GM12878 (cell line): ENCODE data around the gene ANKMY2. TPM values are rescaled to one million over a fixed set of nuclear protein-coding genes. Genes with fewer than 3 reads are reported as not detected.

Experiments
- ATAC-seq: fragments of 200-7000 bp; cut with Tn5 transposase; 3 replicates; pipeline ENCODE4 v1.9.1; 2020; ENCODE audit warnings: mild to moderate bottlenecking, moderate library complexity
- BruUV-seq: library from RNA; stranded (reverse); fragments of 400-500 nt; replicated peaks from 2 replicates; lab custom pipeline; 2021; lab: Mats Ljungman, UMichigan
- CTCF ChIA-PET: fragments of 300-600 bp; sonication (Branson Sonifier 250); formaldehyde crosslinking; extraction: SDS; loops from one replicate; lab custom pipeline; 2021; ENCODE audit warnings: inconsistent platforms; lab: Yijun Ruan, JAX
- POLR2A ChIA-PET: fragments of 350-600 bp; formaldehyde crosslinking; extraction: SDS; loops from one replicate; lab custom pipeline; 2021; ENCODE audit warnings: inconsistent platforms; lab: Charles Lee
- RAD21 ChIA-PET: fragments of 300-600 bp; sonication (Branson Sonifier 250); formaldehyde crosslinking; loops from one replicate; lab custom pipeline; 2023; ENCODE audit warnings: antibody characterized with exemption; ENCODE audit not compliant: unreplicated experiment; lab: Charles Lee
- SMC1A ChIA-PET: fragments of 300-600 bp; sonication (Branson Sonifier 250); formaldehyde crosslinking; loops from one replicate; lab custom pipeline; 2023; ENCODE audit not compliant: unreplicated experiment, uncharacterized antibody; lab: Charles Lee
- DNase-seq: peaks from one replicate; pipeline ENCODE4 v3.0.0-alpha.2; 2011; ENCODE audit warnings: low read depth, low spot score
- FAIRE-seq: peaks from 3 replicates; lab custom pipeline; 2011; peaks lifted over from hg19 to GRCh38; lab: Jason Lieb, UNC
- H2AFZ ChIP-seq: 2 replicates; pipeline ENCODE4 v1.6.0; 2011; ENCODE audit warnings: low read depth, low read length, control low read depth; ENCODE audit not compliant: control insufficient read depth
- H3K27ac ChIP-seq: 2 replicates; pipeline ENCODE4 v1.5.1; 2011; ENCODE audit warnings: control low read depth; ENCODE audit not compliant: control insufficient read depth, insufficient read depth
- H3K27me3 ChIP-seq, 2 experiments: replicated peaks in 1 of 2; 2 replicates each; pipeline versions ENCODE4 v1.6.0 to v1.6.1; 2011; ENCODE audit warnings: low read length in 1 of 2; ENCODE audit not compliant: control insufficient read depth in 2 of 2, insufficient read depth in 2 of 2
- H3K36me3 ChIP-seq, 2 experiments: 2 replicates each; pipeline ENCODE4 v1.5.1; 2011; ENCODE audit warnings: low read length in 1 of 2; ENCODE audit not compliant: control insufficient read depth in 2 of 2, insufficient read depth in 2 of 2
- H3K4me1 ChIP-seq: 2 replicates; pipeline ENCODE4 v1.6.1; 2011; ENCODE audit warnings: mild to moderate bottlenecking, low read length, moderate library complexity, mixed read lengths; ENCODE audit not compliant: control insufficient read depth, insufficient read depth
- H3K4me2 ChIP-seq: 2 replicates; pipeline ENCODE4 v1.6.0; 2011; ENCODE audit warnings: control low read depth; ENCODE audit not compliant: control insufficient read depth, insufficient read depth
- H3K4me3 ChIP-seq: fragments of 200-600 bp; sonication (generic); 2 replicates; pipeline ENCODE4 v1.5.1; 2016
- H3K79me2 ChIP-seq: 2 replicates; pipeline ENCODE4 v1.6.0; 2011; ENCODE audit warnings: low read length; ENCODE audit not compliant: control insufficient read depth, insufficient read depth
- H3K9ac ChIP-seq: 2 replicates; pipeline ENCODE4 v1.8.0; 2011; ENCODE audit warnings: low read length, control low read depth, mixed read lengths; ENCODE audit not compliant: control insufficient read depth, insufficient read depth
- H3K9me3 ChIP-seq: replicated peaks from 3 replicates; pipeline ENCODE4 v1.5.1; 2011; ENCODE audit warnings: mild to moderate bottlenecking, low read length; ENCODE audit not compliant: control insufficient read depth, insufficient read depth
- H4K20me1 ChIP-seq: 2 replicates; pipeline ENCODE4 v1.6.0; 2011; ENCODE audit not compliant: control insufficient read depth, insufficient read depth
- CEBPB ChIP-seq, 2 experiments: fragments of 150-350 bp in 1 of 2; IDR thresholded peaks; 2 replicates each; pipeline ENCODE4 v1.6.1; 2012 to 2014; ENCODE audit warnings: low read depth in 2 of 2, low read length in 2 of 2, borderline replicate concordance in 1 of 2, inconsistent platforms in 1 of 2
- CHD2 ChIP-seq: IDR thresholded peaks from 2 replicates; pipeline ENCODE4 v1.6.1; 2011; ENCODE audit warnings: low read depth, low read length, improper control_type of control experiment, borderline replicate concordance
- E4F1 ChIP-seq: fragments of 450-650 bp; IDR thresholded peaks from 2 replicates; pipeline ENCODE4 v1.6.1; 2018; ENCODE audit warnings: borderline replicate concordance, mild to moderate bottlenecking; ENCODE audit not compliant: partially characterized antibody
- EZH2 ChIP-seq: IDR thresholded peaks from 2 replicates; pipeline ENCODE4 v1.6.1; 2012; ENCODE audit warnings: low read depth, mild to moderate bottlenecking, control low read depth, inconsistent platforms, low read length, borderline replicate concordance; ENCODE audit not compliant: control insufficient read depth
- FOXM1 ChIP-seq: IDR thresholded peaks from 2 replicates; pipeline ENCODE4 v1.6.1; 2012; ENCODE audit warnings: low read depth, mild to moderate bottlenecking, inconsistent platforms, low read length, moderate library complexity
- IKZF2 ChIP-seq, 2 experiments: fragments of 450-650 bp; IDR thresholded peaks; 2 replicates each; pipeline ENCODE4 v1.6.1; 2017; ENCODE audit warnings: mild to moderate bottlenecking in 2 of 2, moderate library complexity in 2 of 2
- KDM1A ChIP-seq: fragments of 200-600 bp; sonication (generic); IDR thresholded peaks from 2 replicates; pipeline ENCODE4 v1.6.1; 2016; ENCODE audit warnings: borderline replicate concordance
- MAX ChIP-seq: IDR thresholded peaks from 2 replicates; pipeline ENCODE4 v1.6.1; 2012; ENCODE audit warnings: low read depth, low read length, improper control_type of control experiment
- PAX8 ChIP-seq: fragments of 450-650 bp; IDR thresholded peaks from 2 replicates; pipeline ENCODE4 v1.6.1; 2017; ENCODE audit warnings: mild to moderate bottlenecking, moderate library complexity
- STAT1 ChIP-seq: fragments of 450-650 bp; conservative IDR thresholded peaks from 2 replicates; pipeline ENCODE4 v1.6.1; 2014; ENCODE audit warnings: antibody characterized with exemption, mild to moderate bottlenecking
- TBL1XR1 ChIP-seq: IDR thresholded peaks from 2 replicates; pipeline ENCODE4 v1.6.1; 2012; ENCODE audit warnings: low read depth, low read length, improper control_type of control experiment
- TCF3 ChIP-seq: IDR thresholded peaks from 2 replicates; pipeline ENCODE4 v1.6.1; 2012; ENCODE audit warnings: low read depth, mild to moderate bottlenecking, low read length, borderline replicate concordance; ENCODE audit not compliant: insufficient read depth
- ZBTB33 ChIP-seq: fragments of 450-650 bp; IDR thresholded peaks from 2 replicates; pipeline ENCODE4 v1.6.1; 2017; ENCODE audit warnings: mild to moderate bottlenecking
- ZNF592 ChIP-seq: fragments of 450-650 bp; IDR thresholded peaks from 2 replicates; pipeline ENCODE4 v1.6.1; 2017; ENCODE audit warnings: mild to moderate bottlenecking, moderate library complexity
- WGBS: methylation state at CpG from one replicate; pipeline ENCODE4 v1.1.6; 2016; ENCODE audit warnings: low lambda C conversion rate; ENCODE audit not compliant: insufficient replicate concordance, insufficient coverage; ENCODE audit errors: missing lambda C conversion rate; 5-methylcytosine and 5-hydroxymethylcytosine counted together
- in situ Hi-C: fragments of 300-500 bp; cut with MboI; formaldehyde crosslinking; loops from 9 replicates; pipeline ENCODE4 v1.14.3; 2018; ENCODE audit warnings: mixed read lengths
- intact Hi-C: fragments of 100-400 bp; cut with micrococcal nuclease; formaldehyde crosslinking; loops from one replicate; pipeline ENCODE4 v1.14.2; 2022; ENCODE audit not compliant: unreplicated experiment
- polyA plus RNA-seq, 11 experiments: library from polyadenylated mRNA; depleted of rRNA in 4 of 11; unstranded in 6 of 11; stranded (reverse) in 5 of 11; fragments of >200 nt; fragmentation: Nextera tagmentation in 4 of 11; fragmentation: Illumina TruSeq in 1 of 11; extraction: Ambion mirVana in 4 of 11; extraction: Trizol in 1 of 11; gene quantifications; 1 replicate in 1 of 11; 2 replicates in 10 of 11; pipeline versions ENCODE4 v1.2.1 to v1.2.3, GENCODE V29; 2011 to 2016; ENCODE audit warnings: inconsistent platforms in 2 of 11, missing spikeins in 2 of 11, low read depth in 1 of 11
- total RNA-seq, 4 experiments: library from RNA; depleted of rRNA in 3 of 4; stranded (reverse); fragments of >200 nt in 3 of 4; fragmentation: Illumina TruSeq in 1 of 4; extraction: Trizol in 1 of 4; gene quantifications; 2 replicates each; pipeline versions ENCODE4 v1.2.1 to v1.2.3, GENCODE V29; 2013 to 2021

The ANKMY2 gene
- total and polyA plus RNA-seq, 10 of the 15 experiments (the other 5 are each of a cell fraction or from before 2014, with no cell fraction given): 0.10 to 0.48 (median 0.29) TPM

- Histone ChIP-seq H3K79me2 (no peaks in the 10 kb centered on the region), H3K4me3 (no peak overlapping the region), H3K27me3 (no peaks in the 10 kb centered on the region; a peak in 1 of 4 replicates), H3K36me3 (no peaks in the 10 kb centered on the region), H3K27ac (no peak overlapping the region), H3K4me1 (no peaks in the 10 kb centered on the region), H3K4me2 (no peak overlapping the region), H3K9me3 (no peaks in the 10 kb centered on the region), H3K9ac (no peak overlapping the region), H4K20me1 (no peaks in the 10 kb centered on the region), H2AFZ (no peak overlapping the region)
- WGBS: 0% methylated on average over 1 of the region's 1 CpG
- DNase-seq (no peak), FAIRE-seq (no peak), ATAC-seq (no peak)
- BruUV-seq: no TSS peak
- CTCF ChIA-PET: interaction anchor here (1.9 kb wide), 1 partner anchor 29 kb away, joined by 7 read pairs; no protein-coding TSS in a partner anchor
- RAD21 ChIA-PET: no interaction called here
- intact Hi-C loops: no loop called here
- in situ Hi-C loops: no loop called here
- SMC1A ChIA-PET: interaction anchor here (0.6 to 1.0 kb wide), 3 partner anchors 14 to 28 kb away, joined by 3 read pairs; no protein-coding TSS in a partner anchor
- POLR2A ChIA-PET: interaction anchor here (1.0 kb wide), 1 partner anchor 331 kb away, joined by 3 read pairs; no protein-coding TSS in a partner anchor
- TF ChIP-seq MAX (no peak), EZH2 (no peak), FOXM1 (no peak), CEBPB (IDR thresholded peaks at IDR 0.05; ENCODE audit: borderline replicate concordance in 1 of 2, low read depth in 2 of 2, low read length in 2 of 2) (no peak), ZBTB33 (no peak), CHD2 (no peak), PAX8 (no peak), STAT1 (no peak), ZNF592 (no peak), TCF3 (no peak), IKZF2 (IDR thresholded peaks at IDR 0.05) (no peak), TBL1XR1 (no peak), KDM1A (no peak), E4F1 (no peak)
Observed at GRCh38 chr7:16594676-16595075, 50.9 kb downstream of the ANKMY2 start.
